Pancreas (tissue), 10 donors: ENCODE data around the gene DNAH9. TPM values are rescaled to one million over a fixed set of nuclear protein-coding genes. Genes with fewer than 3 reads are reported as not detected.

Experiments
- ATAC-seq, 4 donors: fragments of 200-7000 bp; cut with Tn5 transposase; one replicate each; pipeline versions ENCODE4 v1.8.0 to v1.9.1; 2020; ENCODE audit warnings: mild to moderate bottlenecking in 4 of 4, moderate library complexity in 4 of 4
- DNase-seq, 6 donors: peaks; one replicate each; pipeline ENCODE4 v3.0.0-alpha.2; 2020
- FAIRE-seq: peaks from 2 replicates; lab custom pipeline; 2012; peaks lifted over from hg19 to GRCh38; lab: Jason Lieb, UNC
- H3K27ac ChIP-seq, 4 donors: fragments of 200-600 bp; sonication (generic); 1 replicate in 3 of 4; 2 replicates in 1 of 4; pipeline versions ENCODE4 v1.5.0 to v1.8.0; 2020
- H3K27me3 ChIP-seq, 4 donors: fragments of 200-600 bp; one replicate each; pipeline ENCODE4 v1.8.0; 2021
- H3K36me3 ChIP-seq, 3 donors: fragments of 200-600 bp; sonication (generic) in 1 of 3; one replicate each; pipeline versions ENCODE4 v1.5.0 to v1.8.0; 2020 to 2021
- H3K4me1 ChIP-seq, 3 donors: fragments of 200-600 bp; one replicate each; pipeline ENCODE4 v1.8.0; 2021
- H3K4me3 ChIP-seq, 4 donors: fragments of 200-600 bp; sonication (generic) in 2 of 4; one replicate each; pipeline versions ENCODE4 v1.5.0 to v1.8.0; 2020 to 2021
- H3K9me3 ChIP-seq, 4 donors: fragments of 200-600 bp; one replicate each; pipeline ENCODE4 v1.8.0; 2021
- WGBS, 2 donors: extraction: QIAGEN DNeasy Blood & Tissue Kit; methylation state at CpG; one replicate each; pipeline ENCODE4 v1.1.7; 2013; 5-methylcytosine and 5-hydroxymethylcytosine counted together
- intact Hi-C, 3 donors: fragments of 100-400 bp; cut with DNase I; formaldehyde crosslinking; loops; one replicate each; pipeline versions ENCODE4 v1.11.1 to v1.14.2; 2022
- polyA plus RNA-seq, 2 donors: library from polyadenylated mRNA; stranded (reverse); fragments of 200-250 nt; gene quantifications; one replicate each; pipeline ENCODE4 v1.2.3, GENCODE V29; 2013
- total RNA-seq, 6 donors: library from RNA; stranded (reverse); fragmentation: NEBNext Ultra II Directional in 4 of 6; extraction: Animal tissue kit (Norgen Biotek cat#: 25700) in 4 of 6; gene quantifications; one replicate each; pipeline versions ENCODE4 v1.2.1 to v1.2.4, GENCODE V29; 2021 to 2023
- TF ChIP-seq, protein P1 (sequence below), 4 donors: fragments of 200-600 bp; sonication (generic) in 3 of 4; IDR thresholded peaks; one replicate each; pipeline versions ENCODE4 v1.5.0 to v1.8.0; 2021; ENCODE audit warnings: antibody characterized with exemption in 4 of 4
- donor health status: healthy with polysubstance abuse.
- donor health status: DM: no; HTN: no; CAD: no; lungs with moderate emphysema.
- donor health status: DM: no; HTN: no; CAD: no.
- donor health status: control.
- donor health status: control.
- donor health status: Bipolar disorder and iron deficiency.
- donor health status: DM: yes; HTN: yes; CAD: no.
- donor health status: DM: no; HTN: no; CAD: no.
- donor health status: DM: no; HTN: no; CAD: no.
- donor health status: DM: yes; HTN: yes; CAD: no.

The DNAH9 gene
- total and polyA plus RNA-seq, 8 donors = 0.53 to 2.4 (median 1.3) TPM

GRCh38 chr17:11924076-11924475 lies 325.8 kb downstream of the DNAH9 start:
- Histone ChIP-seq H3K36me3 (no peaks in the 10 kb centered on the region), H3K9me3 (no peaks in the 10 kb centered on the region), H3K4me3 (no peak overlapping the region), H3K27ac (no peak overlapping the region), H3K27me3 (no peaks in the 10 kb centered on the region), H3K4me1 (no peaks in the 10 kb centered on the region)
- FAIRE-seq (no peak), ATAC-seq (no peak), DNase-seq (no peak)
- WGBS, 2 donors = 41 to 55% methylated on average over 6 of the region's 6 CpGs
- intact Hi-C loops = no loop called here
- TF ChIP-seq, protein P1, sequence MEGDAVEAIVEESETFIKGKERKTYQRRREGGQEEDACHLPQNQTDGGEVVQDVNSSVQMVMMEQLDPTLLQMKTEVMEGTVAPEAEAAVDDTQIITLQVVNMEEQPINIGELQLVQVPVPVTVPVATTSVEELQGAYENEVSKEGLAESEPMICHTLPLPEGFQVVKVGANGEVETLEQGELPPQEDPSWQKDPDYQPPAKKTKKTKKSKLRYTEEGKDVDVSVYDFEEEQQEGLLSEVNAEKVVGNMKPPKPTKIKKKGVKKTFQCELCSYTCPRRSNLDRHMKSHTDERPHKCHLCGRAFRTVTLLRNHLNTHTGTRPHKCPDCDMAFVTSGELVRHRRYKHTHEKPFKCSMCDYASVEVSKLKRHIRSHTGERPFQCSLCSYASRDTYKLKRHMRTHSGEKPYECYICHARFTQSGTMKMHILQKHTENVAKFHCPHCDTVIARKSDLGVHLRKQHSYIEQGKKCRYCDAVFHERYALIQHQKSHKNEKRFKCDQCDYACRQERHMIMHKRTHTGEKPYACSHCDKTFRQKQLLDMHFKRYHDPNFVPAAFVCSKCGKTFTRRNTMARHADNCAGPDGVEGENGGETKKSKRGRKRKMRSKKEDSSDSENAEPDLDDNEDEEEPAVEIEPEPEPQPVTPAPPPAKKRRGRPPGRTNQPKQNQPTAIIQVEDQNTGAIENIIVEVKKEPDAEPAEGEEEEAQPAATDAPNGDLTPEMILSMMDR (IDR thresholded peaks at IDR 0.05) = no peak

GRCh38 chr17:11925262-11926021 lies 327.2 kb downstream of the DNAH9 start:
- intact Hi-C loops = no loop called here
- Histone ChIP-seq H3K4me1 (no peaks in the 10 kb centered on the region), H3K27ac (no peak overlapping the region), H3K36me3 (no peaks in the 10 kb centered on the region), H3K27me3 (no peaks in the 10 kb centered on the region), H3K4me3 (no peak overlapping the region), H3K9me3 (no peaks in the 10 kb centered on the region)
- WGBS, 2 donors = 55 to 70% methylated on average over 6 of the region's 6 CpGs
- FAIRE-seq (no peak), ATAC-seq (no peak), DNase-seq (no peak)
- TF ChIP-seq, protein P1 (IDR thresholded peaks at IDR 0.05) = no peak

GRCh38 chr17:11928436-11928835 lies 330.2 kb downstream of the DNAH9 start:
- no peaks in the 10 kb centered on the region for H3K36me3 ChIP-seq
- no peaks in the 10 kb centered on the region for H3K27me3 ChIP-seq
- no peak for ATAC-seq
- H3K27ac ChIP-seq = no peak overlapping the region
- 36 to 38% methylated on average over 4 of the region's 4 CpGs for WGBS, 2 donors
- intact Hi-C loops = no loop called here
- H3K4me3 ChIP-seq = no peak overlapping the region
- TF ChIP-seq, protein P1 (IDR thresholded peaks at IDR 0.05) = no peak
- H3K9me3 ChIP-seq = no peaks in the 10 kb centered on the region
- H3K4me1 ChIP-seq = no peaks in the 10 kb centered on the region
- no peak for FAIRE-seq
- DNase-seq = no peak

DNA sequence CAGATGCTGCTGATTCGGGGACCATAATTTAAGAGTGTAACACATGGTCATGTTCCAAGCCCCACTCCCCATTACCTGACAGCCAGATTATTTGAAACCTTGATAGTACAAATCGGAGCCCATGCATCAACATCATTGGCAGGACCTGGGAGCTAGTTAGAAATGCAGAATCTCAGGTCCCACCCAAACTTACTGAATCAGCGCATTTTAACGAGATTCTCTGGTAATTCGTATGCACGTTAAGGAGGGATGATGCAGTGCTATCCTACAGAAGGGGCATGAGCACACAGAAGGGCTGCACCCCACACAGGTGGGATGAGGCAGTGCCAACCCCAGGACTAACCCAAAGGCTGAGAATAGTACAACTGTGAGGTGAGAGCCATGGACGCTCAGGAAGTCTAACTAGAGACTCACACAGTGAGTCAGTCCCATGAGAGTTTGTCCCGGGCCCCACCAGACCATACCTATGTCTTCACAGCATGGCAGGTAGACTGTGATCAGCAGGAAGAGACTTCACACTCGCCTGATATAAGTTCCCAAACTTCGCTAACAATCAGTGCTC lies 334.1 kb downstream of the DNAH9 start:
- intact Hi-C loops = no loop called here
- Histone ChIP-seq H3K36me3 (no peaks in the 10 kb centered on the region), H3K4me1 (no peaks in the 10 kb centered on the region), H3K4me3 (no peak overlapping the region), H3K9me3 (no peaks in the 10 kb centered on the region), H3K27me3 (no peaks in the 10 kb centered on the region), H3K27ac (no peak overlapping the region)
- 76 to 86% methylated on average over 10 of the region's 10 CpGs for WGBS, 2 donors
- TF ChIP-seq, protein P1 (IDR thresholded peaks at IDR 0.05) = no peak
- FAIRE-seq = no peak
- DNase-seq = no peak
- no peak for ATAC-seq
